ENCODE measurements around the gene RAPGEF4.

DNA sequence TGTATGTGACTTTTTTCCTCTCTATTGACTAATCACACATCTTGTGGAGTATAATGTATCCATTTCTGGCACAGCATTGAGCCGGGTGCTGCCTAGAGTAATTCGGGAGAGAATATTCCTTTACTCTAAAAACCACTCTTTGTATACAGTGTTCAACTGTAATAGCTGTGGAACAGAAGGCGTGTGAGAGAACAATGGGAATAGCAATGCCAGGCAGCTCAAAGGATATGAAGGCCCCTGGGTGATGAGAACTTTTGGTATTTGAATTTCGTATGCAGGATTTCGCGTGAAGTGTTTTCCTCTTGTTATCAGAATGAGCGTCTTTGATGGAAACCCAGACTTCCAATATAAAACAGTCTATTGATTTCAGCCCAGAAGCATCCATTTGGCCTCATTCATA is 255.4 kb downstream of the RAPGEF4 start:
- TF ChIP-seq, protein P1, sequence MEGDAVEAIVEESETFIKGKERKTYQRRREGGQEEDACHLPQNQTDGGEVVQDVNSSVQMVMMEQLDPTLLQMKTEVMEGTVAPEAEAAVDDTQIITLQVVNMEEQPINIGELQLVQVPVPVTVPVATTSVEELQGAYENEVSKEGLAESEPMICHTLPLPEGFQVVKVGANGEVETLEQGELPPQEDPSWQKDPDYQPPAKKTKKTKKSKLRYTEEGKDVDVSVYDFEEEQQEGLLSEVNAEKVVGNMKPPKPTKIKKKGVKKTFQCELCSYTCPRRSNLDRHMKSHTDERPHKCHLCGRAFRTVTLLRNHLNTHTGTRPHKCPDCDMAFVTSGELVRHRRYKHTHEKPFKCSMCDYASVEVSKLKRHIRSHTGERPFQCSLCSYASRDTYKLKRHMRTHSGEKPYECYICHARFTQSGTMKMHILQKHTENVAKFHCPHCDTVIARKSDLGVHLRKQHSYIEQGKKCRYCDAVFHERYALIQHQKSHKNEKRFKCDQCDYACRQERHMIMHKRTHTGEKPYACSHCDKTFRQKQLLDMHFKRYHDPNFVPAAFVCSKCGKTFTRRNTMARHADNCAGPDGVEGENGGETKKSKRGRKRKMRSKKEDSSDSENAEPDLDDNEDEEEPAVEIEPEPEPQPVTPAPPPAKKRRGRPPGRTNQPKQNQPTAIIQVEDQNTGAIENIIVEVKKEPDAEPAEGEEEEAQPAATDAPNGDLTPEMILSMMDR (IDR thresholded peaks at IDR 0.05; ENCODE audit: low read depth, low read length, poor library complexity, severe bottlenecking): no peak
- TF ChIP-seq EZH2phosphoT487 (IDR thresholded peaks at IDR 0.05; ENCODE audit: borderline replicate concordance, low read length): no peak
